CD14-positive monocyte (primary cell): ENCODE data around the gene LRP1B. TPM values are rescaled to one million over a fixed set of nuclear protein-coding genes. Genes with fewer than 3 reads are reported as not detected.

Experiments used
- DNase-seq, 3 donors: peaks; one replicate each; pipeline ENCODE4 v3.0.0-alpha.2; 2011 to 2022
- H2AFZ ChIP-seq: 2 replicates; pipeline ENCODE4 v1.6.0; 2012; ENCODE audit warnings: mild to moderate bottlenecking, low read depth, low read length, inconsistent platforms; ENCODE audit not compliant: insufficient read depth, poor library complexity, severe bottlenecking
- H3K27ac ChIP-seq, 2 donors: 1 replicate in 1 of 2; 2 replicates in 1 of 2; pipeline ENCODE4 v1.5.1; 2012 to 2013; ENCODE audit warnings: low read length in 2 of 2, control low read depth in 1 of 2, inconsistent platforms in 1 of 2, low read depth in 1 of 2, mild to moderate bottlenecking in 1 of 2
- H3K27me3 ChIP-seq, 2 donors: one replicate each; pipeline versions ENCODE4 v1.6.0 to v1.6.1; 2011 to 2013; ENCODE audit warnings: low read length in 2 of 2; ENCODE audit not compliant: control insufficient read depth in 2 of 2, insufficient read depth in 2 of 2
- H3K36me3 ChIP-seq, 2 donors: replicated peaks in 1 of 2; 1 replicate in 1 of 2; 2 replicates in 1 of 2; pipeline versions ENCODE4 v1.5.1 to v1.6.1; 2012 to 2013; ENCODE audit warnings: low read length in 2 of 2, control low read depth in 1 of 2, inconsistent platforms in 1 of 2, mild to moderate bottlenecking in 1 of 2; ENCODE audit not compliant: insufficient read depth in 2 of 2, control insufficient read depth in 1 of 2
- H3K4me1 ChIP-seq, 2 donors: 1 replicate in 1 of 2; 2 replicates in 1 of 2; pipeline versions ENCODE4 v1.5.1 to v1.6.1; 2012 to 2013; ENCODE audit warnings: low read length in 2 of 2, control low read depth in 1 of 2, inconsistent platforms in 1 of 2, mild to moderate bottlenecking in 1 of 2, moderate library complexity in 1 of 2; ENCODE audit not compliant: insufficient read depth in 2 of 2, control insufficient read depth in 1 of 2
- H3K4me2 ChIP-seq: replicated peaks from 2 replicates; pipeline ENCODE3; 2012; ENCODE audit warnings: low read length, moderate library complexity, mild to moderate bottlenecking; ENCODE audit not compliant: poor library complexity, severe bottlenecking; ENCODE audit errors: extremely low read depth
- H3K4me3 ChIP-seq, 3 experiments: fragments of 200-600 bp in 1 of 3; sonication (generic) in 1 of 3; replicated peaks in 1 of 3; 1 replicate in 2 of 3; 2 replicates in 1 of 3; pipeline ENCODE4 v1.5.1; 2011 to 2013; ENCODE audit warnings: low read length in 3 of 3, mild to moderate bottlenecking in 3 of 3, control low read depth in 2 of 3, low read depth in 2 of 3, inconsistent platforms in 1 of 3, moderate library complexity in 1 of 3
- H3K79me2 ChIP-seq: 2 replicates; pipeline ENCODE4 v1.6.0; 2012; ENCODE audit warnings: mild to moderate bottlenecking, control low read depth, inconsistent platforms, low read length, moderate library complexity; ENCODE audit not compliant: insufficient read depth
- H3K9ac ChIP-seq: 2 replicates; pipeline ENCODE4 v1.6.0; 2017; ENCODE audit warnings: low read length, mild to moderate bottlenecking; ENCODE audit not compliant: insufficient read depth, poor library complexity, severe bottlenecking
- H3K9me3 ChIP-seq, 2 donors: replicated peaks in 1 of 2; 1 replicate in 1 of 2; 2 replicates in 1 of 2; pipeline versions ENCODE4 v1.5.1 to v1.6.1; 2012 to 2013; ENCODE audit warnings: low read length in 2 of 2, control low read depth in 1 of 2; ENCODE audit not compliant: control insufficient read depth in 1 of 2, insufficient read depth in 1 of 2
- H4K20me1 ChIP-seq: 2 replicates; pipeline ENCODE4 v1.6.0; 2012; ENCODE audit warnings: mild to moderate bottlenecking, low read length, control low read depth, moderate library complexity; ENCODE audit not compliant: insufficient read depth
- H3K27ac Mint-ChIP-seq, 7 donors: one replicate each; pipeline ENCODE4 v1.8.0; 2020; ENCODE audit warnings: mild to moderate bottlenecking in 7 of 7, mixed read lengths in 7 of 7, moderate library complexity in 6 of 7, inconsistent platforms in 2 of 7
- H3K27me3 Mint-ChIP-seq, 3 donors: one replicate each; pipeline ENCODE4 v1.8.0; 2021 to 2022; ENCODE audit warnings: low read depth in 3 of 3, mild to moderate bottlenecking in 3 of 3, mixed read lengths in 3 of 3, moderate library complexity in 3 of 3, inconsistent platforms in 1 of 3
- H3K36me3 Mint-ChIP-seq, 2 donors: one replicate each; pipeline ENCODE4 v1.8.0; 2020; ENCODE audit warnings: mixed read lengths in 2 of 2, inconsistent platforms in 1 of 2, mild to moderate bottlenecking in 1 of 2
- H3K4me1 Mint-ChIP-seq: one replicate; pipeline ENCODE4 v1.8.0; 2020; ENCODE audit warnings: mild to moderate bottlenecking, mixed read lengths
- H3K4me3 Mint-ChIP-seq, 2 donors: one replicate each; pipeline ENCODE4 v1.8.0; 2020; ENCODE audit warnings: mild to moderate bottlenecking in 2 of 2, mixed read lengths in 2 of 2, moderate library complexity in 1 of 2
- H3K9me3 Mint-ChIP-seq, 7 donors: one replicate each; pipeline ENCODE4 v1.8.0; 2020 to 2022; ENCODE audit warnings: mixed read lengths in 7 of 7, mild to moderate bottlenecking in 6 of 7, moderate library complexity in 6 of 7, inconsistent platforms in 2 of 7
- CTCF ChIP-seq: fragments of 200-600 bp; IDR thresholded peaks from one replicate; pipeline ENCODE4 v1.8.0; 2022; ENCODE audit warnings: antibody characterized with exemption, mild to moderate bottlenecking
- WGBS: methylation state at CpG from one replicate; pipeline ENCODE4 v1.1.5; 2013; ENCODE audit warnings: missing lambda C conversion rate; ENCODE audit not compliant: insufficient coverage; 5-methylcytosine and 5-hydroxymethylcytosine counted together
- intact Hi-C, 2 donors: fragments of 100-400 bp; cut with micrococcal nuclease; formaldehyde crosslinking; loops; one replicate each; pipeline versions ENCODE4 v1.15.0 to v1.15.1; 2023
- polyA plus RNA-seq, 3 donors: library from polyadenylated mRNA; depleted of rRNA in 1 of 3; unstranded in 2 of 3; stranded (reverse) in 1 of 3; fragments of 300-500 nt in 2 of 3; fragments of >200 nt in 1 of 3; fragmentation: Illumina TruSeq in 2 of 3; gene quantifications; 1 replicate in 2 of 3; 2 replicates in 1 of 3; pipeline ENCODE4 v1.2.3, GENCODE V29; 2012 to 2021

Gene LRP1B
- polyA plus RNA-seq, 3 donors, result not detected

GRCh38 chr2:141065042-141065441, 1065.8 kb downstream of the LRP1B start:
- H3K4me2 ChIP-seq, result no peak overlapping the region
- no peak overlapping the region for H3K27ac Mint-ChIP-seq
- WGBS, result no CpG with 5 or more reads among the region's 4 CpGs
- H3K27ac ChIP-seq, result no peak overlapping the region
- DNase-seq, result no peak
- H3K4me1 ChIP-seq, result no peaks in the 10 kb centered on the region
- H3K9me3 Mint-ChIP-seq, result peaks cover 0 to 3% (median 0%) of the 10 kb centered on the region in 7 donors
- no peaks in the 10 kb centered on the region for H4K20me1 ChIP-seq
- no peak overlapping the region for H2AFZ ChIP-seq
- H3K36me3 ChIP-seq, result no peaks in the 10 kb centered on the region
- no peak overlapping the region for H3K4me3 ChIP-seq
- no peaks in the 10 kb centered on the region for H3K79me2 ChIP-seq
- H3K9me3 ChIP-seq, result peaks cover 0 to 3% of the 10 kb centered on the region in 2 donors
- TF ChIP-seq CTCF, result no peak
- H3K27me3 ChIP-seq, result no peaks in the 10 kb centered on the region
- H3K27me3 Mint-ChIP-seq, result no peaks in the 10 kb centered on the region
- H3K9ac ChIP-seq, result no peak overlapping the region
- H3K36me3 Mint-ChIP-seq, result no peaks in the 10 kb centered on the region
- intact Hi-C loops, result no loop called here
- no peaks in the 10 kb centered on the region for H3K4me1 Mint-ChIP-seq
- no peak overlapping the region for H3K4me3 Mint-ChIP-seq

- no peak for TF ChIP-seq CTCF
- intact Hi-C loops, result no loop called here
- Histone ChIP-seq H4K20me1 (no peaks in the 10 kb centered on the region), H3K9ac (no peak overlapping the region), H3K79me2 (no peaks in the 10 kb centered on the region), H3K4me1 (no peaks in the 10 kb centered on the region), H3K4me2 (no peak overlapping the region), H3K9me3 (peaks cover 0 to 3% of the 10 kb centered on the region in 2 donors), H3K27me3 (no peaks in the 10 kb centered on the region), H2AFZ (no peak overlapping the region), H3K27ac (no peak overlapping the region), H3K4me3 (no peak overlapping the region), H3K36me3 (no peaks in the 10 kb centered on the region)
- Mint-ChIP-seq H3K27me3 (no peaks in the 10 kb centered on the region), H3K4me1 (no peaks in the 10 kb centered on the region), H3K36me3 (no peaks in the 10 kb centered on the region), H3K27ac (no peak overlapping the region), H3K4me3 (no peak overlapping the region), H3K9me3 (peaks cover 0 to 3% (median 0%) of the 10 kb centered on the region in 7 donors)
- WGBS, result 98% methylated on average over 4 of the region's 4 CpGs
- DNase-seq, result no peak
Observed at GRCh38 chr2:141063406-141063805, 1067.4 kb downstream of the LRP1B start.
